Activated CD8-positive, alpha-beta memory T cell treated with anti-CD3 and anti-CD28 coated beads for 4 hours (primary cell): ENCODE data around the gene COP1.
A peak's percentile ranks its signal among the peaks of the same experiment; 100 is the strongest.
"Not testable (repeated sequence)": the region's sequence is repeated elsewhere in the genome, so short reads cannot be mapped to it uniquely, and the experiment has no call there.

Experiments
- DNase-seq, 2 donors: peaks; one replicate each; pipeline ENCODE4 v3.0.0-alpha.2; 2020; ENCODE audit warnings: low read depth in 2 of 2

Gene COP1

GRCh38 chr1:176206961-176207902 is at the start of gene COP1:
COP1 (minus strand) TSS chr1:176207286; CDS start chr1:176206978, 308 bp downstream.
- DNase-seq: peak; percentile 93 to 95

GRCh38 chr1:176252191-176252590 is 45.1 kb upstream of the COP1 start:
- no peak for DNase-seq

- DNase-seq: no peak
Observed at GRCh38 chr1:176244851-176245250, 37.8 kb upstream of the COP1 start.

GRCh38 chr1:176243746-176244145 is 36.7 kb upstream of the COP1 start:
- no peak for DNase-seq

GRCh38 chr1:176241385-176242015 is 34.4 kb upstream of the COP1 start:
- DNase-seq: no peak

- DNase-seq: not testable (repeated sequence)
Observed at GRCh38 chr1:176233657-176234056, 26.6 kb upstream of the COP1 start.

- no peak for DNase-seq
Observed at GRCh38 chr1:176227579-176227978, 20.5 kb upstream of the COP1 start.

- DNase-seq: no peak
Observed at GRCh38 chr1:176225911-176226310, 18.8 kb upstream of the COP1 start.

GRCh38 chr1:176225479-176225875 is 18.4 kb upstream of the COP1 start:
- no peak for DNase-seq

GRCh38 chr1:176222196-176222595 is 15.1 kb upstream of the COP1 start:
- DNase-seq: no peak

- no peak for DNase-seq
Observed at GRCh38 chr1:176220100-176220689, 13.1 kb upstream of the COP1 start.

- DNase-seq: no peak
Observed at GRCh38 chr1:176217461-176218099, 10.5 kb upstream of the COP1 start.

GRCh38 chr1:176216031-176216430 is 8.9 kb upstream of the COP1 start:
- no peak for DNase-seq

GRCh38 chr1:176211396-176212165 is 4.5 kb upstream of the COP1 start:
- DNase-seq: no peak

- no peak for DNase-seq
Observed at GRCh38 chr1:176208034-176208433, 948 bp upstream of the COP1 start.

GRCh38 chr1:176206006-176206960 is 803 bp downstream of the COP1 start:
- DNase-seq: peak in 1 of 2 donors; percentile 12

- DNase-seq: no peak
Observed at GRCh38 chr1:176205332-176205914, 1.7 kb downstream of the COP1 start.

GRCh38 chr1:176204655-176205054 is 2.4 kb downstream of the COP1 start:
- not testable (repeated sequence) for DNase-seq

GRCh38 chr1:176203735-176204134 is 3.4 kb downstream of the COP1 start:
- DNase-seq: no peak

GRCh38 chr1:176201568-176201967 is 5.5 kb downstream of the COP1 start:
- DNase-seq: no peak
